ENCODE results near the gene DUSP22. TPM values are rescaled to one million over a fixed set of nuclear protein-coding genes. Genes with fewer than 3 reads are reported as not detected.

The DUSP22 gene
- total RNA-seq, 1 experiment from 2014 or later = 25.0 TPM

DNA sequence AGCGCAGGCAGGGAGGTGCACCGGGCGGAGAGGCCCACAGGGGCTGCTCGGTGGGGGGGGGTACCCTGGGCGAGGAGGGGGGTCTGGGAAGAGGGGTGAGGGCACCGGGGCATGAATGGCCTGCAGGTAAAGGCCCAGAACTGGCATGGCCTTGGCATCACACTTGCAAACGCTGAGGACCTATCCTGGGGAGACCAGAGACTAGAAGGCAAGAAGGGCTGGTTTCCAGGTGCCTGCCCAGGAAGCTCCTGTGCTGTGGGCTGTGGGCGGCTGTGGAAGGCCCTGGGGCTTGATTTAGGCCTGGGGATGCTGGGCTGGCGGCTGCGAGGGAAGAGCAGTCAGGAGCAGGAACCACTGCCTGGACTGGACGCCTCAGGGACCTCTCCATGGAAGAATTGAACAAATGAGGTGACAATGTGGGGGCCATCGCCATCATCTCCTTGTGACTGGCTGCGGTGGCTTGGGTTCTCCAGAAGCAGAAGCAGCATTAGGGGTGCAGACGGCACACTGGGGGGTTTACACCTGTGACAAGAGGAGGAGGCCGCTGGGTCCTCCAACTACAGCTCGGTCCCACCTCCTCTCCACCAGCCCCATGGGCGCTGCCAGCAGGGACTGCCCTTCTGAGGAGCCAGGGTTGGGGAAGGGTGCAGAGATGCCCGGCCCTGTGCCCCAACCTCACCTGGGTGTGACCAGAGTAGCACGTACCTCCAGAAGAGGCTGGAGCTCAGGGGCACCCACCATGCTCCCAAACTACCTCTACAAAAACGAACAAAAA, 67.2 kb downstream of the DUSP22 start:
- whole genome bisulfite sequencing (ENCODE audit: extremely low coverage, insufficient read length, low lambda C conversion rate) = no CpG with 5 or more reads among the region's 20 CpGs
- H2BK5ac ChIP-seq (ENCODE audit: insufficient read length, low read length) = no peak overlapping the region
- no peak overlapping the region for H3K9ac ChIP-seq (ENCODE audit: extremely low read depth, insufficient read length, low read length)
- Mint-ChIP-seq H3K27me3 (ENCODE audit: low read depth) (peaks cover 15% of the 10 kb centered on the region), H3K4me3 (no peak overlapping the region), H3K4me1 (no peaks in the 10 kb centered on the region), H3K36me3 (ENCODE audit: insufficient read depth in 1 of 3, low read depth in 3 of 3) (peaks cover 19 to 29% (median 26%) of the 10 kb centered on the region in 3 experiments), H3K27ac (no peak overlapping the region), H3K9me3 (peaks cover 93 to 99% of the 10 kb centered on the region in 2 experiments)
- H3K14ac ChIP-seq (ENCODE audit: insufficient read depth, low read length) = no peak overlapping the region
- H3T11ph ChIP-seq (ENCODE audit: low read length) = no peak overlapping the region
- no peak overlapping the region for H4K5ac ChIP-seq (ENCODE audit: insufficient read length, low read depth, low read length)
- H3K4ac ChIP-seq (ENCODE audit: low read depth, low read length) = no peak overlapping the region
- peaks cover 77% of the 10 kb centered on the region for H3K9me3 ChIP-seq (ENCODE audit: control insufficient read depth, low read depth, low read length)
- H4K91ac ChIP-seq (ENCODE audit: insufficient read length, low read depth, low read length) = no peak overlapping the region
- H2BK20ac ChIP-seq (ENCODE audit: low read depth, low read length, poor library complexity, severe bottlenecking) = no peak overlapping the region
- H4K20me1 ChIP-seq (ENCODE audit: control insufficient read depth, insufficient read depth, insufficient read length) = no peaks in the 10 kb centered on the region
- TF ChIP-seq, protein P1, sequence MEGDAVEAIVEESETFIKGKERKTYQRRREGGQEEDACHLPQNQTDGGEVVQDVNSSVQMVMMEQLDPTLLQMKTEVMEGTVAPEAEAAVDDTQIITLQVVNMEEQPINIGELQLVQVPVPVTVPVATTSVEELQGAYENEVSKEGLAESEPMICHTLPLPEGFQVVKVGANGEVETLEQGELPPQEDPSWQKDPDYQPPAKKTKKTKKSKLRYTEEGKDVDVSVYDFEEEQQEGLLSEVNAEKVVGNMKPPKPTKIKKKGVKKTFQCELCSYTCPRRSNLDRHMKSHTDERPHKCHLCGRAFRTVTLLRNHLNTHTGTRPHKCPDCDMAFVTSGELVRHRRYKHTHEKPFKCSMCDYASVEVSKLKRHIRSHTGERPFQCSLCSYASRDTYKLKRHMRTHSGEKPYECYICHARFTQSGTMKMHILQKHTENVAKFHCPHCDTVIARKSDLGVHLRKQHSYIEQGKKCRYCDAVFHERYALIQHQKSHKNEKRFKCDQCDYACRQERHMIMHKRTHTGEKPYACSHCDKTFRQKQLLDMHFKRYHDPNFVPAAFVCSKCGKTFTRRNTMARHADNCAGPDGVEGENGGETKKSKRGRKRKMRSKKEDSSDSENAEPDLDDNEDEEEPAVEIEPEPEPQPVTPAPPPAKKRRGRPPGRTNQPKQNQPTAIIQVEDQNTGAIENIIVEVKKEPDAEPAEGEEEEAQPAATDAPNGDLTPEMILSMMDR (conservative IDR thresholded peaks at IDR 0.05) = no peak
- no peak overlapping the region for H2AFZ ChIP-seq (ENCODE audit: low read length)
- no peaks in the 10 kb centered on the region for H3K79me2 ChIP-seq (ENCODE audit: insufficient read depth, low read length)
- H3K79me1 ChIP-seq (ENCODE audit: insufficient read depth, low read depth, low read length, poor library complexity, severe bottlenecking) = no peaks in the 10 kb centered on the region
- H4K8ac ChIP-seq (replicated peaks; ENCODE audit: insufficient read length, low read depth, low read length) = no peak overlapping the region
- H3K27me3 ChIP-seq (ENCODE audit: insufficient read depth, low read length) = no peaks in the 10 kb centered on the region
- no peak overlapping the region for H2BK15ac ChIP-seq (ENCODE audit: low read depth, low read length)
- H3K23ac ChIP-seq (ENCODE audit: insufficient read length, low read depth, low read length) = no peak overlapping the region
- no peak overlapping the region for H3K4me2 ChIP-seq (ENCODE audit: insufficient read depth, insufficient read length, low read length)
- no peak for DNase-seq
- H2BK120ac ChIP-seq (ENCODE audit: low read depth, low read length, poor library complexity, severe bottlenecking) = no peak overlapping the region
- H3K4me1 ChIP-seq (ENCODE audit: insufficient read depth, low read length) = no peaks in the 10 kb centered on the region
- no peaks in the 10 kb centered on the region for H3K23me2 ChIP-seq (ENCODE audit: insufficient read length, low read depth, low read length, poor library complexity, severe bottlenecking)
- H2BK12ac ChIP-seq (ENCODE audit: insufficient read length, low read depth, low read length) = no peak overlapping the region
- no peak overlapping the region for H2AK5ac ChIP-seq (ENCODE audit: insufficient read length, low read length)
- no peak overlapping the region for H3K18ac ChIP-seq (ENCODE audit: insufficient read length, low read depth, low read length)
- H3K56ac ChIP-seq (ENCODE audit: insufficient read length, low read depth, low read length) = no peak overlapping the region
- H3K27ac ChIP-seq (ENCODE audit: insufficient read length, low read depth, low read length) = no peak overlapping the region

Data from H9 (cell line).